Posterior vena cava (tissue), 2 donors: ENCODE measurements around the gene ZNF207. TPM values are rescaled to one million over a fixed set of nuclear protein-coding genes. Genes with fewer than 3 reads are reported as not detected.
"Not testable (repeated sequence)": the region's sequence is repeated elsewhere in the genome, so short reads cannot be mapped to it uniquely, and the experiment has no call there.

Experiments used
- DNase-seq: peaks from one replicate; pipeline ENCODE4 v3.0.0-alpha.2; 2020; ENCODE audit warnings: low spot score
- intact Hi-C, 2 donors: fragments of 100-400 bp; cut with DNase I; formaldehyde crosslinking; loops; one replicate each; pipeline versions ENCODE4 v1.14.1 to v1.14.2; 2022 to 2023
- long read RNA-seq, 2 donors: library from polyadenylated mRNA; unstranded; transcript quantifications; one replicate each; pipeline ENCODE4 v2.0.0, GENCODE V29; 2020 to 2021
- total RNA-seq, 2 donors: library from RNA; stranded (reverse); fragmentation: NEBNext Ultra II Directional; extraction: Animal tissue kit (Norgen Biotek cat#: 25700); gene quantifications; one replicate each; pipeline ENCODE4 v1.2.1, GENCODE V29; 2021
- donor health status: DM: yes; HTN: yes; CAD: no.
- donor health status: DM: yes; HTN: yes; CAD: no.

The ZNF207 gene
- total RNA-seq, result 100 to 1,000 TPM; 113 TPM
- long read RNA-seq, donor 1, full-length matches to known transcripts, result 11 of 18 reads
- long read RNA-seq, donor 1, partial matches to known transcripts, result 4 of 18 reads
- long read RNA-seq, donor 1, other reads (novel, unspliced or antisense), result 3 of 18 reads
- long read RNA-seq, donor 2, full-length matches to known transcripts, result 63 of 95 reads
- long read RNA-seq, donor 2, partial matches to known transcripts, result 23 of 95 reads
- long read RNA-seq, donor 2, other reads (novel, unspliced or antisense), result 9 of 95 reads

DNA sequence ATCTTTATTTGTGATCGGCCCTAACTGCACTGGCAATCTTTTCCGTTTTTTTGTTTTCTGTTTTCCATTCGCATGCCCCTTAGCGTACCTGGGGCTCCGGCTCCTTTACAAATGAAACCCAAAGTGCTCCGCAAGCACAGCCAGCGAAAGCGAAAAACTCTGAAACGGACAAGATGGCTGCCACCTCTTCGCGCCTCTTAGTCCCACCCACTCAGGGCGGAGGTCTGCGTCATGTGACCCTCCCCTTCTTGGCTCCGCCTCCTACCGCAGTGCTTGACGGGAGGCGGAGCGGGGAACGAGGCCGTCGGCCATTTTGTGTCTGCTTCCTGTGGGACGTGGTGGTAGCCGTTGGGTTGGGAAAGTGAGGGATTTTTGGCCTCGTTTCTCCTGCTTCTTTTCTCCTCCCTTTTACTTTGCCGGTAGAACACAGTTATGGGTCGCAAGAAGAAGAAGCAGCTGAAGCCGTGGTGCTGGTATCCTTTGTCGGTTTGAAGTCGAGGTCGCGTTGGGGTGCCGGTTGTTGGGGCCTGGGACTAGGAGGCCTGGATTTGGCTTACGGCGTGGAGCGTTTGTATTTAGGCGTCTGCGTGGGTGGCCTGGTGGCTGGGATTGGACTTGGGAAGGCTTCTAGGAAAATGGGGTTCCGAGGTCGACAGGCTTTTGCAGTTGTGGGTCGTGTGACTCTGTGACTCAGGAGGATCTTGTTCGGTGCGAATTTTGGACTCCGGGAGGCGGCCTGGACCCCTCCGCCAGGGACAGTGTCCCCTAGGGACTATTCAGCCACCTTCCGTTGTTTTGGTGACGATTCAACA is at the start of gene ZNF207:
TSS of gene ZNF207 (plus strand) at position 304 of the 812 bp plus-strand sequence. CDS start at position 433, 129 bp downstream.
- DNase-seq, result peak; percentile 99
- intact Hi-C loops, result no loop called here

DNA sequence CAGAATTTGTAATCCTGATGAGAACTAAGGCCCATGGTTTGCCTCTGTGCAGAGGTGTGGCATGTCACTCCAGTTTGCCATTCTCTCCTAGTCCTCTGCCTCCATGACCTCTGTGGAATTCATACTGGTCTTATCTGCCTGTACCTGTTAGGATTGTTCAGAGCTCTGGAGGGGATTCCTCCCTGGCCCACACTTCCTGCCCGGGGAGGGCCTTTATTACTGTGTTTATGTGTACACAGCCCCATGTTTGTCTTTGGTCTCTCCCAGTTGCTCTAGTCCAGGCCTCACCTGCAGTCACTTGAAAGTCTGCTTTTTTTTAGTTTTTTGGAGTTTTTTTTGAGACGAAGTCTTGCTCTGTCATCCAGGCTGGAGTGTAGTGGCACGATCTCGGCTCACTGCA is 47.9 kb upstream of the ZNF207 start:
- intact Hi-C loops, result no loop called here
- DNase-seq, result no peak

DNA sequence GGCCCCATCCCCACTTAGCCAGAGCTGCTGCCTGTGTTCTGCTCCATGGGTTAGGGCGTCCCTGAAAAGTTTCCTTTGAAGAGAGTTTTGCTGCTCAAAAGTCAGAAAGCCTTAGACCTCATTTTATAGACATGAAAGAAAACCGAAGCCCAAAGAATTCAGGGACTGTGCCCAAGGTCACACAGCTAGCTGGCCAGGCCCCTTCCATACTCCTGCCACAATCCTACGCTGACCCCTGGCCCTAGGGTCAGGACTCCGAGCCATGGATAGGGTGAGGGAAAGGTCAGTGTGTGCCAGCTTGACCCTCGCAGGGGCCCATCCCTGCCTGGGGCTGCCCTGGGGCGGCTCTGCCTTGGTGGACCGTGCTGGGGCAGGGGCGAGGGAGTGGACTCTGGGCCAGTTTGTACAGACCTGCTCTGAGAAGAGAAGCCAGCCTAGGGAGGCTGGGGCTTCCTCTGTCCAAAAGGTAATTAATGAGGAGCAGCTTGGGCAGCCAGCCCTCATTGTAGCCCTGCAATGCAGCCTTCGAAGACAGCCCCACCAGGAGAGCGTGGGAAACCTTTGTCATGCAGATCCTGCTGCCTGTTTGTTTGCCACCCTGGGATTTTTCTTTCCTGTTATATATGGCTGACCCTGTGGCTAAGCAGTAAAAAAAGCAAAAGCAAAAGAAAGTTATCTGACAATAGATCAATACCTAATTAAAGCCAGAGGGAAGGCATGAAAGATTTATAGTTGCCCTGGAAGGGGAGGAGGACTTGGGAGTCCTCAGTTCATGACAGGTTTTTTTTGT is 46.9 kb upstream of the ZNF207 start:
- no peak for DNase-seq
- intact Hi-C loops, result no loop called here

DNA sequence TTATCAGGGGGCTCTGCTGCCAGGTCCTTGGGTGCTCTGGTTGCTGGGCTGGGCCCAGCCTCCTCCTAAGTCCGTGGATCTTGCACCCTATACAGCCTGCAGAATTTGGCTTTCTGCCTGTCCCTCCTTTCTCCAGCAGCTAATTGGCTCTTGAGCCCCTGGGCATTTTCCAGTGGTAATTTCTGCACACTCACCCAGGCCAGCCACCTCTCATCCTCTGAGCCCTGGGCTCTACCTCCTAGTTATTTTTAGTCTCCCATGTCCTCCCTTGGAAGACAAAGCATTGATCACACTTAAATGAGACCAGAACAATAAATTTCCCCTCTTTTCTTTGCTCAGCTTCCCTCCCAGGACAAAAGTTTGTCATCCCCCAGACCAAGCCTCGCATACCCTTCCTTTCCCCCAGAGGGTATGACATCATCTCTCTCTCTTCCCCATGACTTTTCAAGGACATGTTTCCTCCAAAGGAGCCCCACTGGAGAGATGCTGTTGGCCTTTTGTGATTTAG is 46.1 kb upstream of the ZNF207 start:
- intact Hi-C loops, result no loop called here
- DNase-seq, result no peak

DNA sequence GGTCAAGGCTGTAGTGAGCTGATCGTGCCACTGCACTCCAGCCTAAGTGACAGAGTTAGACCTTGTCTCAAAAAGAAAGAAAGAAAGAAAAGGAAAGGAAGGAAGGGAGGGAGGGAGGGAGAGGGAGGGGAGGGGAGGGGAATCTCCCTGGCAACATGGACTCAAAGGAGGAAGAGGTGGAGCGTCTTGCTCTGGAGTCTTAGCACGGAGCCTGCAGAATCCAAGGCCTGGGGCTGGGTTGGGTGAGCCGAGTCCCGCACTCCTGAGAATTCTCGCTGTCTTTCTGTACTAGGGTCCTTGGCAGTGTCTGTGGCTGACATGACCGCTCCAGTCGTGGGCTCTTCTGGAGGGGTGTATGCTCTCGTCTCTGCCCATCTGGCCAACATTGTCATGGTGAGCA is 44.9 kb upstream of the ZNF207 start:
- intact Hi-C loops, result no loop called here
- DNase-seq, result no peak

DNA sequence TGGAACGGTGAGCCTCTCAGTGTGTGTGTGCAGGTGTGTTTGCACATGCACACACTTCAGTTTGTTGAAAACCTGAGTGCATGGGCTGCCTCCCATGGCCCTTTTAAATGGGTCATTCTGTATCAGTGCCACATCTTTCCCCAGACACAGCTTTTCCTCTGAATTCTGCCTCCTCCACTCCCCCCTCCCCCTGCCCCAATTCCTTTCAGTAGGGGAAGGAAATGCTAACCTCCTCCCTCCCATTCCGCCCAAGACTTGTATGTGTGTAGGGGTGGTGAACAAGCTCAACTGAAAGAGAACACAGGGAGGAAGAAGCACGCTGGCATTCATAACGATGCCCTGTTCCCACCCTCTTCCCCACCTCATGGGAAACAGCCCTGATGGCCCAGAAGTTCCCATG is 42.3 kb upstream of the ZNF207 start:
- intact Hi-C loops, result no loop called here
- DNase-seq, result no peak

DNA sequence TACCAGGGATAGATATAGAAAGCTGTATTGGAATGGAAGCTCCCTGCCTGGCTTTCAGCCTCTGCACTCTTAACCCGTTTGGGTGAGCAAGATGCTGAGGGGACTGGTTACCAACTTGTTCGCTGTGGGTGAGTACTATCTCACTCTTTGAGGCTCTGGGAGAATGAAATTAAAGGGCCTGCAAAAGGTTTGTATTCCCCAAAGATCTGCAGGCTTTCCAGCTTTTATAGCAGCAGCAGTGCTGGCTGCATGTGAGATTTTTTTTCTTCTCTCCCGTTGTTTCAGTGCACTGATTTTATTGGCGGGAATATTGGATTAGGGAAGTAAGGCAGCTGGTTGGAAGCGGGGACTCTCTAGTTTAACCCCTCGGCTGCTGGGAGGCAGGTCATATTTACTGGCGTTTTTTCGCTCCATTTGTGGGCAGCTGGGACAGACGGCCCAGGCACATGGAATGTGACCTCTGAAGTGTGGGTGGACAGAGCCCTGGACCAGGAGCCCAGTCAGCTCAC is 38.9 kb upstream of the ZNF207 start:
- intact Hi-C loops, result no loop called here
- DNase-seq, result peak; percentile 18

DNA sequence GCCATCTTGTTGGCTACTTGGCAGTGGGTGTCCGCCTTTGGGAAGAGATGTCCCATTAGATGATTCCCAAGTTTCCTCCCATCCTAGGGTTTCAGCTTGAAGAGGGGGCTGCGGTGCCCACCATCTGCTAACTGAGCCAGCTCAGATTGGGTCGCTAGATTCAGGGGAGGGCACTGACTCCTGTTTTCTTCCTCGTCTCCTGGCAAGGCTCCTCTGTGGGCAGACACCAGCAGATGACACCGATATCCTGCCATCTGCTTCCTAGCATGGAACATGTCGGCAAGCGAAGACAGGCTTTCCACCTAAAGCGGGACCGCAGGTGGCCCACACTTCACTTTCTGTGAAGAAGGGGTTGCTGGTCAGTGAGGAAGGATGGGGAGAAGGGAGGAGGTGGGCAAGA is 35.3 kb upstream of the ZNF207 start:
- no peak for DNase-seq
- intact Hi-C loops, result no loop called here

DNA sequence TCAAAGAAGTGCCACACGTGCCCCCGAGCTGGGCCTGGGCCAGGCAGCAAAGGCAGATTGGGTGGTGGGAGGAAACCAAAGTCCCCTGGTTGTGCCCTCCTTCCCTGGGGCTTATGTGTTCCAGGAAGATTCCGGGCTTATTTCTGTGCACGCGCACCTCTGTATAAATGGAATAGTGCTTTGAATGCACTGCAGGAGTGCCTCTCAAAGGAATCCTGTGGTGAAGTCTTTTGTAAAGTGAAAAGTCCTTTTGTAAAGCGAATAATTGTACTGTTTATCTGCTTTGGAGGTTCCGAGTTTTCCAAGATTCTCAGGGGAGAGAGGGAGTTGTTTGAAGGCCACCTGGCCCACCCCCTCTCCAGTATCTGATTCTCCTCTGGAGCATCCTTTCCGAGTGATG is 34.8 kb upstream of the ZNF207 start:
- DNase-seq, result peak; percentile 72
- intact Hi-C loops, result no loop called here

DNA sequence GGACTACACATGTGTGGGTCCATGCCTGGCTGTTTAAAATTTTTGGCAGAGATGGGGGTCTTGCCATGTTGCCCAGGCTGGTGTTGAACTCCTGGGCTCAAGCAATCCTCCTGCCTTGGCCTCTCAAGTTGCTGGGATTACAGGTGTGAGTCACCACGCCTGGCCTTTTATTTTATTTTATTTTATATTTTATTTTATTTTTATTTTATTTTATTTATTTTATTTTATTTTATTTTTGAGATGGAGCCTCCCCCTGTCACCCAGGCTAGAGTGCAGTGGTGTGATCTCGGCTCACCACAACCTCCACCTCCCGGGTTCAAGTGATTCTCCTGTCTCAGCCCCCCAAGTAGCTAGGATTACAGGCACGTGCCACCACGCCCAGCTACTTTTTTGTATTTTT is 33.3 kb upstream of the ZNF207 start:
- DNase-seq, result peak; percentile 11
- intact Hi-C loops, result not testable (repeated sequence)

DNA sequence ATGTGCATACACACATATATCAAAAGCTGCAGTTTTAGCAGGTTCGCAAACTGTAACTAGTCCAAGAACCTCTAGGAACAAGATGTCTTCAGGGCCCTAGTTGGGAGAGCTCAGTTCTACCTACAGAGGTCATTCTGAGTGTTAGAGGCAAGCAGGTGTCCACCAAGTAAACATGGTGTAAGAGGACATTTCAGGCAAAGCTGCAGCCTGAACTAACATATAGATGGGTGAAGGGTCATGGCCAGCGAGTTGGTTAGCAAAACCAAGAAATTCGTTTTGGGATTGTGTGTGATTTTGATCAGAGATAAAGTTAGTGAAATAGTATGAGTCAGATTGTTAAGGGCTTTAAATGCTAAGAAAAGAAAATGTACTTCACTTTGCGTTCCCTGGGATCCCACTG is 32.6 kb upstream of the ZNF207 start:
- intact Hi-C loops, result no loop called here
- DNase-seq, result no peak

DNA sequence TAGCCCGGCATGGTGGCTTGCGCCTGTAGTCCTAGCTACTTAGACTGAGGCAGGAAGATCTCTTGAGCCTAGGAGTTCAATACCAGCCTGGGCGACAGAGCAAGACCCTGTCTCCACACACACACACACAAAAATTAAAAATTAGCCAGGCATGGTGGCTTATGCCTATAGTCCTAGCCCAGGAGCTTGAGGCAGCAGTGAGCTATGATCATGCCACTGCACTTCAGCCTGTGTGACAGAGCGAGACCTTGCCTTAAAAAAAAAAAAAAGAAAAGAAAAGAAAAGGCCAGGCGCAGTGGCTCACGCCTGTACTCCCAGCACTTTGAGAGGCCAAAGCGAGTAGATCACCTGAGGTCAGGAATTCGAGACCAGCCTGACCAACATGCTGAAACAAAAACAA is 31.9 kb upstream of the ZNF207 start:
- intact Hi-C loops, result no loop called here

DNA sequence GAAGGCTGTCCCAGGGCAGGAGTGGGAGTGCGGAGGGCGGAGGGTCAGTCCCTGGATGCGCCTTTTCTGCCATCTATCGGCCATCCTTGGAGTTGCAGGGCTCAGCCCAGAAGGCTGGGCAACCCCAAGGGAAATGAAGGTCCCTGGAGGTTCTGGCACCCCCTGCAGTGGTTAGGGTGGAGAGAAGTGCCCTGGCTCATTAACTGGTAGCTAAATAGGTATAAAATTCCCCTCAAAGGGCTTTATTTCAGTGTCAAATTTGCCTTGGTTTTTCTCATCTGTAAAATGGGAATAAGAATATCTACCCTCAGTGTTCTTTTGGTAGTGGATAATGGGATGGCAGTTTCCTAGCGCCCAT is 30.4 kb upstream of the ZNF207 start:
- intact Hi-C loops, result no loop called here
- peak; percentile 92 for DNase-seq

More for the DNA sequence above, 31.9 kb upstream of the ZNF207 start:
- peak; percentile 11 for DNase-seq

DNA sequence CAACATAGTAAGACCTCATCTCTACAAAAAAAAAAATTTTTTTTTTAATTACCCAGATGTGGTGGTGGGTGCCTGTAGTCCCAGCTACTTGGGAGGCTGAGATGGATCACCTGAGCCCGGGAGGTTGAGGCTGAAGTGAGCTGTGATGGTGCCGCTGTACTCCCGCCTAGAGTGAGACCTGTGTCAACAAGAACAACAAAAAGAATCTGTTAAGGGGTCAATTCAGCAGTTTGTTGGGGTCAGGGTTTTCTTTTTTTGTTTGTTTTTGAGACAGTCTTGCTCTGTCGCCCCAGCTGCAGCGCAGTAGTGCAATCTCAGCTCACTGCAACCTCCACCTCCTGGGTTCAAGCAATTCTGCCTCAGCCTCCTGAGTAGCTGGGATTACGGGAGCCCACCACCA is 29.9 kb upstream of the ZNF207 start:
- peak; percentile 43 for DNase-seq
- intact Hi-C loops, result loop anchor here in 1 of 2 donors (5.0 kb wide), 1 partner anchor 68 kb away; no protein-coding TSS in a partner anchor

DNA sequence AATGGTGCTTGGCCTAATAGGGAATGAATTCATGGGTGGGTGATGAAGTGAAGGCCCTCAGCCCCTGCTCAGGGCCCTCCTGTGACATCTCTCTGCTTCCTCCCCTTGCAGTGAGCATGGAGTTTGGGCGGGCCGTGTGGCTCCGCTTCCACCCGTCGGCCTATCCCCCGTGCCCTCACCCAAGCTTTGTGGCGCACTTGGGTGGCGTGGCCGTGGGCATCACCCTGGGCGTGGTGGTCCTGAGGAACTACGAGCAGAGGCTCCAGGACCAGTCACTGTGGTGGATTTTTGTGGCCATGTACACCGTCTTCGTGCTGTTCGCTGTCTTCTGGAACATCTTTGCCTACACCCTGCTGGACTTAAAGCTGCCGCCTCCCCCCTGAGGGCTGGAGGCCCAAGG is 29.1 kb upstream of the ZNF207 start:
- intact Hi-C loops, result loop anchor here in 1 of 2 donors (5.0 kb wide), 1 partner anchor 69 kb away; no protein-coding TSS in a partner anchor

DNA sequence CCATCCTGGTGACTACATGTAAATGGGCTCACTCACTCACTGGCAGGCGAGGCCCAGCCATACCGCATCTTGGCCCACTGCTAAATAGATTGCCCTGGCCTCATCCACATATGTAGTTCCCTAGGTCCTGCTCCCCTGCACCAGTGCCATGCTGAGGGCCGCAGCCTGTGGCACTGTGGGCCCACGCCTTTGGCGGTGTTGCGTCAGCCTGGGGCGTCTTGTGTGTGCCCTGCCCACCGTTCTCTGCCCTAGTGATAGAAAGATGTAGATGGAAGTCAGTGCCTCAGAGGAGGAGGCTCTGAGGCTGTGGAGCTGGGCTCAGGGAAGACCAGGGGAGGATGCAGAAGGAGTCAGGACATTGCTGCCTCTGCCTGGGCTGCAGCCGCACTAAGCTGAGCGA is 26.9 kb upstream of the ZNF207 start:
- intact Hi-C loops, result loop anchor here in 1 of 2 donors (5.0 kb wide), 1 partner anchor 71 kb away; no protein-coding TSS in a partner anchor
- no peak for DNase-seq

More for the DNA sequence above, 29.1 kb upstream of the ZNF207 start:
- DNase-seq, result peak; percentile 68

DNA sequence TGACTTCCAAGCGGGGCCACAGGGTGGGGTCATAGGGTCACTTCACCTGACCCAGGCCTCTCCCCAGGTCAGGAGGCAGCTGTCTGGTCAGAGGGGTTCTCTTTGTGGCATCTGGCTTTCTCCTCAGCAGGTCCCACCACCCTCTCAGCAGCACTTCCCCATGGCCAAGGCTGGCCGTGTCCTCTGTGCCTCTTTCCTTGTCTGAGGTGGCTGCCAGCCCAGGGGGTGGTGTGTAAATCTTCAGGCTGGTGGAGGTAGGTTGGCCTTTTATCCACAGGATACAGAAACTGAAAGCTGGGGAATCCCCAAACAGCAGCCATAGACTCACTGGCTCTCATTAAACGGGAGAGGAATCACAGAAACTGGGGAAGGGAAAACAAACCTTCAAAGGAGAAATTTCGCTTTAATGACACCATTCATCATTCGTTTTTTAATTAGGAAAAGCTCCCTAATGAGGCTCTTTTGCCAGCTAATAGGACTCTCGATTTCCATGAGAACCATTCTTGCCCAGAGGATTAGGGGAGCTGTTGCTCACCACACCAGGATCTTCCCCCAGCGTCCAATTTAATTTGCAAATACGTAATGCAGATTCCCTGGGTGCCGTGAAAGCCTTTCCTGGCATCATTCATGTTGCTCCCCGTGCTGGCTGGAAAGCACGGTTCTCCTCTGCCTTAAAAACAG is 26.0 kb upstream of the ZNF207 start:
- DNase-seq, result no peak
- intact Hi-C loops, result loop anchor here in 1 of 2 donors (5.0 kb wide), 1 partner anchor 72 kb away; no protein-coding TSS in a partner anchor

DNA sequence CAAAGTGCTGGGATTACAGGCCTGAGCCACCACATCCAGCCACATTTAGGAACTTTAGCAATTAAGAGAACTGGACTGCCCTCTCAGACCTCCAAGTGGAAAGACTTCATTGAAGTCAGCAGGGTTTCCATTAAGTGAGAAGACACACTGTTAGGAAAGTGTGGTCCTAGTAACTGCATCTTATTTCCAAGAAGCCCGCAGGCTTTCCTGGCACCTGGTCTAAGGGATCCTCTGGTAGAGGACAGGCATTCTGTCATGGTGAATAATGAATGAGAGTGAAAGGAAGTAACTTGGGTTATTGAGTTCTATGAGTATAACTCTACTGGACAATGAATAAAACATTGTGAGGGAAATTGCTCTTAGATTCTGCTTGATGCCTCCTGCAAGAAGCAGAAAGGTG is 22.0 kb upstream of the ZNF207 start:
- DNase-seq, result no peak
- intact Hi-C loops, result no loop called here

DNA sequence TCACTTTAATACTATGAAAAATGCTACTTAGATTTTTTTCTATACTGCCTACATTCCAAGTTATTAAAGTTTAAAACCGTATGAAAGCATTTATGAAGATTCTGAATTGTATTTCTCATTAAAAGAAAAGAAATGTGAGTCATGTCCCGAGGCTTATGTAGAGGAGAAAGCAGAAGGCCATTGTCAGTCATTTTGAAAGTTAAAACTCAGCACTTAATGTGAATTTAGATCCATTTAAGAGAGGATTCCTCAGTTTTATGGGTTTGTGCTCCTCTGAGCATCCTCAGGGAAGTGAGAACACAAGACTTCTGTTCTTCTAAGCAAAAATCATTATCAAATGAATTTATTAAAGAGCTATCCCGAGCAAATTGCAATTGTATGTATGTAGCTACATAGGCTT is 19.8 kb upstream of the ZNF207 start:
- no peak for DNase-seq
- intact Hi-C loops, result no loop called here
